ENCODE measurements around the gene NR4A1. TPM values are rescaled to one million over a fixed set of nuclear protein-coding genes. Genes with fewer than 3 reads are reported as not detected.

Gene NR4A1
- total RNA-seq, 1 experiment from 2014 or later: 12.5 TPM

- no peak overlapping the region for H3K27ac ChIP-seq (ENCODE audit: low read depth, low read length, poor library complexity, severe bottlenecking)
- H3K4me3 ChIP-seq (ENCODE audit: low read depth, low read length, poor library complexity, severe bottlenecking): no peak overlapping the region
- no peaks in the 10 kb centered on the region for H3K9me3 ChIP-seq (ENCODE audit: low read depth, low read length, poor library complexity, severe bottlenecking)
- intact Hi-C loops (cut with micrococcal nuclease; ENCODE audit: unreplicated experiment): no loop called here
- TF ChIP-seq EZH2 (IDR thresholded peaks at IDR 0.05; ENCODE audit: borderline replicate concordance, low read depth, low read length, poor library complexity, severe bottlenecking): no peak
- no peak for TF ChIP-seq CTCF (conservative IDR thresholded peaks at IDR 0.05; ENCODE audit: low read depth, low read length)
- no TSS peak for BruUV-seq (replicated peaks)
- H3K4me1 ChIP-seq (ENCODE audit: insufficient read depth, low read length, poor library complexity, severe bottlenecking): peaks cover 12% of the 10 kb centered on the region
- H3K36me3 ChIP-seq (ENCODE audit: insufficient read depth, low read length, poor library complexity, severe bottlenecking): no peaks in the 10 kb centered on the region
- DNase-seq (ENCODE audit: low spot score): no peak
- ChIA-PET POLR2A (ENCODE audit: low non-redundant PET) (no interaction called here), CTCF (interaction anchor here (0.6 kb wide), 1 partner anchor 19 kb away, joined by 4 read pairs; no protein-coding TSS in a partner anchor)
- peaks cover 14% of the 10 kb centered on the region for H3K27me3 ChIP-seq (replicated peaks; ENCODE audit: insufficient read depth, low read depth, low read length, poor library complexity)
Measured at GRCh38 chr12:52086944-52087835, 35.9 kb downstream of the NR4A1 start.

- no TSS peak for BruUV-seq (replicated peaks)
- DNase-seq (ENCODE audit: low spot score): no peak
- Histone ChIP-seq H3K4me3 (ENCODE audit: low read depth, low read length, poor library complexity, severe bottlenecking) (no peak overlapping the region), H3K27me3 (replicated peaks; ENCODE audit: insufficient read depth, low read depth, low read length, poor library complexity) (peaks cover 19% of the 10 kb centered on the region), H3K9me3 (ENCODE audit: low read depth, low read length, poor library complexity, severe bottlenecking) (no peaks in the 10 kb centered on the region), H3K36me3 (ENCODE audit: insufficient read depth, low read length, poor library complexity, severe bottlenecking) (no peaks in the 10 kb centered on the region), H3K4me1 (ENCODE audit: insufficient read depth, low read length, poor library complexity, severe bottlenecking) (peaks cover 2% of the 10 kb centered on the region), H3K27ac (ENCODE audit: low read depth, low read length, poor library complexity, severe bottlenecking) (no peak overlapping the region)
- CTCF ChIA-PET: interaction anchor here (0.6 to 0.7 kb wide), 2 partner anchors 20 to 95 kb away, joined by 4 read pairs; no protein-coding TSS in a partner anchor
- TF ChIP-seq EZH2 (IDR thresholded peaks at IDR 0.05; ENCODE audit: borderline replicate concordance, low read depth, low read length, poor library complexity, severe bottlenecking) (no peak), CTCF (conservative IDR thresholded peaks at IDR 0.05; ENCODE audit: low read depth, low read length) (no peak)
- POLR2A ChIA-PET (ENCODE audit: low non-redundant PET): no interaction called here
- intact Hi-C loops (cut with micrococcal nuclease; ENCODE audit: unreplicated experiment): no loop called here
Measured at GRCh38 chr12:52087961-52088820, 36.9 kb downstream of the NR4A1 start.

GRCh38 chr12:52089491-52089890 lies 38.2 kb downstream of the NR4A1 start:
- Histone ChIP-seq H3K9me3 (ENCODE audit: low read depth, low read length, poor library complexity, severe bottlenecking) (no peaks in the 10 kb centered on the region), H3K27ac (ENCODE audit: low read depth, low read length, poor library complexity, severe bottlenecking) (no peak overlapping the region), H3K36me3 (ENCODE audit: insufficient read depth, low read length, poor library complexity, severe bottlenecking) (no peaks in the 10 kb centered on the region), H3K4me1 (ENCODE audit: insufficient read depth, low read length, poor library complexity, severe bottlenecking) (no peaks in the 10 kb centered on the region), H3K4me3 (ENCODE audit: low read depth, low read length, poor library complexity, severe bottlenecking) (no peak overlapping the region), H3K27me3 (replicated peaks; ENCODE audit: insufficient read depth, low read depth, low read length, poor library complexity) (peaks cover 19% of the 10 kb centered on the region)
- no TSS peak for BruUV-seq (replicated peaks)
- DNase-seq (ENCODE audit: low spot score): no peak
- CTCF ChIA-PET: no interaction called here
- POLR2A ChIA-PET (ENCODE audit: low non-redundant PET): no interaction called here
- TF ChIP-seq CTCF (conservative IDR thresholded peaks at IDR 0.05; ENCODE audit: low read depth, low read length): no peak
- TF ChIP-seq EZH2 (IDR thresholded peaks at IDR 0.05; ENCODE audit: borderline replicate concordance, low read depth, low read length, poor library complexity, severe bottlenecking): no peak
- intact Hi-C loops (cut with micrococcal nuclease; ENCODE audit: unreplicated experiment): no loop called here

Measured in A673 (cell line).